ENCODE results near the gene MXI1.
"Not testable (repeated sequence)": the region's sequence is repeated elsewhere in the genome, so short reads cannot be mapped to it uniquely, and the experiment has no call there.

The MXI1 gene

GRCh38 chr10:110233846-110234245 is 26.4 kb downstream of the MXI1 start:
- no peak overlapping the region for H3K4me3 ChIP-seq (ENCODE audit: control insufficient read depth, low read depth, low read length)
- no peak for DNase-seq (ENCODE audit: low read depth)
- no peak for TF ChIP-seq CTCF (conservative IDR thresholded peaks at IDR 0.05; ENCODE audit: control insufficient read depth, insufficient read depth, low read depth, low read length)

- H3K4me3 ChIP-seq (ENCODE audit: control insufficient read depth, low read depth, low read length): no peak overlapping the region
- no peak for DNase-seq (ENCODE audit: low read depth)
- no peak for TF ChIP-seq CTCF (conservative IDR thresholded peaks at IDR 0.05; ENCODE audit: control insufficient read depth, insufficient read depth, low read depth, low read length)
These were observed 30.6 kb downstream of the MXI1 start for GRCh38 chr10:110237894-110238480.

DNA sequence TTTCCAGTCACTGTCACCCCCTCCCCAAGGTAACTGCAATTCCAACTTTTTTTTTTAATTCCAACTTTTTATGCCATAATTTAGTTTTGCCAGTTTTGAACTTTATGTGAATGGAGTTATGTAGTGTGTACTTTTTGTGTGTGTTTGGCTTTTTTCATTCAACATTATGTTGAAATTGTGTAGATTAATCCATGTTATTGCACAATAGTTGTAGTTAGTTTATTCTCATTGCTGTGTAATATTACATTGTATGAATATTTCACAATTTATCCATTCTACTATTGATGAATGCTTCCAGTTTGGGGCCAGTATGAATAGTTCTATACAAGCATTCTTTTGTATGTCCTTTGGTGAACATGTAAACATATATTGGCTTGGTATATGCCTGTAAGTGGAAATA is 32.5 kb downstream of the MXI1 start:
- no peak for DNase-seq (ENCODE audit: low read depth)
- H3K4me3 ChIP-seq (ENCODE audit: control insufficient read depth, low read depth, low read length): no peak overlapping the region
- TF ChIP-seq CTCF (conservative IDR thresholded peaks at IDR 0.05; ENCODE audit: control insufficient read depth, insufficient read depth, low read depth, low read length): no peak

- no peak for DNase-seq (ENCODE audit: low read depth)
- no peak overlapping the region for H3K4me3 ChIP-seq (ENCODE audit: control insufficient read depth, low read depth, low read length)
- TF ChIP-seq CTCF (conservative IDR thresholded peaks at IDR 0.05; ENCODE audit: control insufficient read depth, insufficient read depth, low read depth, low read length): no peak
These were observed 34.0 kb downstream of the MXI1 start for GRCh38 chr10:110241407-110241806.

- no peak for DNase-seq (ENCODE audit: low read depth)
- no peak overlapping the region for H3K4me3 ChIP-seq (ENCODE audit: control insufficient read depth, low read depth, low read length)
- TF ChIP-seq CTCF (conservative IDR thresholded peaks at IDR 0.05; ENCODE audit: control insufficient read depth, insufficient read depth, low read depth, low read length): no peak
These were observed 34.4 kb downstream of the MXI1 start for GRCh38 chr10:110241841-110242240.

GRCh38 chr10:110242511-110242910 is 35.1 kb downstream of the MXI1 start:
- TF ChIP-seq CTCF (conservative IDR thresholded peaks at IDR 0.05; ENCODE audit: control insufficient read depth, insufficient read depth, low read depth, low read length): no peak
- H3K4me3 ChIP-seq (ENCODE audit: control insufficient read depth, low read depth, low read length): no peak overlapping the region
- no peak for DNase-seq (ENCODE audit: low read depth)

- no peak for TF ChIP-seq CTCF (conservative IDR thresholded peaks at IDR 0.05; ENCODE audit: control insufficient read depth, insufficient read depth, low read depth, low read length)
- DNase-seq (ENCODE audit: low read depth): no peak
- H3K4me3 ChIP-seq (ENCODE audit: control insufficient read depth, low read depth, low read length): no peak overlapping the region
These were observed 37.1 kb downstream of the MXI1 start for GRCh38 chr10:110244550-110244949.

- DNase-seq (ENCODE audit: low read depth); H3K4me3 ChIP-seq (ENCODE audit: control insufficient read depth, low read depth, low read length): not testable (repeated sequence)
These were observed 40.4 kb downstream of the MXI1 start for GRCh38 chr10:110247833-110248232.

GRCh38 chr10:110249489-110249888 is 42.1 kb downstream of the MXI1 start:
- H3K4me3 ChIP-seq (ENCODE audit: control insufficient read depth, low read depth, low read length); DNase-seq (ENCODE audit: low read depth): not testable (repeated sequence)

GRCh38 chr10:110251392-110251791 is 44.0 kb downstream of the MXI1 start:
- H3K4me3 ChIP-seq (ENCODE audit: control insufficient read depth, low read depth, low read length); DNase-seq (ENCODE audit: low read depth): not testable (repeated sequence)
